Fibroblast of lung (primary cell): ENCODE data around the gene SRGAP2C.
"Not testable (repeated sequence)": the region's sequence is repeated elsewhere in the genome, so short reads cannot be mapped to it uniquely, and the experiment has no call there.

Experiments
- EZH2 ChIP-seq: IDR thresholded peaks from 2 replicates; pipeline ENCODE4 v1.5.1; 2012; ENCODE audit warnings: low read length, control low read depth, mild to moderate bottlenecking; ENCODE audit errors: missing control alignments
- TF ChIP-seq, protein P1 (sequence below), 2 donors: IDR thresholded peaks in 1 of 2; conservative IDR thresholded peaks in 1 of 2; 1 replicate in 1 of 2; 2 replicates in 1 of 2; pipeline ENCODE4 v1.5.1; 2011 to 2012; ENCODE audit warnings: low read length in 2 of 2, control low read depth in 1 of 2, inconsistent platforms in 1 of 2, low read depth in 1 of 2, mild to moderate bottlenecking in 1 of 2

DNA sequence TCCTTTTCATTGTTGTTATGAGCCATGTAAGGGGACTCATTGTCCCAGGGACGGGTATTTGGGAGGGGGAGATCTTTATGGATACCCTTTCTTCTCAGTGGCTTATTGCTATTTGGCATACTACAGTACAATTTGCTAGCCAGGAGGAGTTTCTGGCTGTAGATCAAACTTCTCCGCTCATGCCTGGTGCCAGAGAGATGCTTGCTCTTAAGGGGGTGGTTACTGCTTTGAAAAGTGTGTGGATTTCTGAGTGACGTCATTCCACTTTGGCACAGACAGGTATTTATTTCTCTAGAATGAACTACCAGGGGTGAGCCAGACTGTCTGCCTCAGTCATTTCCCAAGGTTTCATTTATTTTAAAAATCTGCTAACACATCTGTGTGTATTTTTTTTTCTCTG is 131.3 kb downstream of the SRGAP2C start:
- TF ChIP-seq, protein P1, sequence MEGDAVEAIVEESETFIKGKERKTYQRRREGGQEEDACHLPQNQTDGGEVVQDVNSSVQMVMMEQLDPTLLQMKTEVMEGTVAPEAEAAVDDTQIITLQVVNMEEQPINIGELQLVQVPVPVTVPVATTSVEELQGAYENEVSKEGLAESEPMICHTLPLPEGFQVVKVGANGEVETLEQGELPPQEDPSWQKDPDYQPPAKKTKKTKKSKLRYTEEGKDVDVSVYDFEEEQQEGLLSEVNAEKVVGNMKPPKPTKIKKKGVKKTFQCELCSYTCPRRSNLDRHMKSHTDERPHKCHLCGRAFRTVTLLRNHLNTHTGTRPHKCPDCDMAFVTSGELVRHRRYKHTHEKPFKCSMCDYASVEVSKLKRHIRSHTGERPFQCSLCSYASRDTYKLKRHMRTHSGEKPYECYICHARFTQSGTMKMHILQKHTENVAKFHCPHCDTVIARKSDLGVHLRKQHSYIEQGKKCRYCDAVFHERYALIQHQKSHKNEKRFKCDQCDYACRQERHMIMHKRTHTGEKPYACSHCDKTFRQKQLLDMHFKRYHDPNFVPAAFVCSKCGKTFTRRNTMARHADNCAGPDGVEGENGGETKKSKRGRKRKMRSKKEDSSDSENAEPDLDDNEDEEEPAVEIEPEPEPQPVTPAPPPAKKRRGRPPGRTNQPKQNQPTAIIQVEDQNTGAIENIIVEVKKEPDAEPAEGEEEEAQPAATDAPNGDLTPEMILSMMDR (conservative IDR thresholded peaks at IDR 0.05 in 1 of 2, IDR thresholded peaks at IDR 0.05 in 1 of 2; ENCODE audit: low read depth in 1 of 2, low read length in 2 of 2), result not testable (repeated sequence)
- TF ChIP-seq EZH2, result not testable (repeated sequence)
